Endothelial cell of hepatic sinusoid (primary cell): Measurements from ENCODE around the gene DEFB131B.
"Not testable (repeated sequence)": the region's sequence is repeated elsewhere in the genome, so short reads cannot be mapped to it uniquely, and the experiment has no call there.

Experiments
- in situ Hi-C: cut with HindIII; loops from 2 replicates; pipeline ENCODE4 v1.10.0; 2017; ENCODE audit warnings: low sequenced_read_pairs

The DEFB131B gene

DNA sequence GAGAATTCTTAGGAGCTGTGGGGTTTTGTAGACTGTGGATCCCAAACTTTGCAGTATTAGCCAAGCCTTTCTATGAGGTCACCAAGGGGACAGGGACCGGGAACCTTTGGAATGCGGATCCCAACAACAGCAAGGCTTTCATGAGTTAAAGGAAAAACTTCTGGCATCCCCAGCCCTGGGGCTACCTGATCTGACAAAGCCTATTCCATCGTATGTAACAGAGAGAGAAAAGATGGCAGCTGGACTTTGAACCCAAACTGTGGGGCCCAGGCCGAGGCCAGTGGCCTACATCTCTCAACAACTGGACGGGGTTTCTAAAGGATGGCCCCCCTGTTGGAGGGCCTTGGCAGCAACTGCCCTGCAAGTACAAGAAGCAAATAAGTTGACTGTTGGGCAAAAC, 32.5 kb downstream of the DEFB131B start:
- in situ Hi-C loops, result not testable (repeated sequence)

- in situ Hi-C loops, result not testable (repeated sequence)
These were observed 33.2 kb downstream of the DEFB131B start for GRCh38 chr11:71911321-71911985.

GRCh38 chr11:71911986-71912340, 33.7 kb downstream of the DEFB131B start:
- in situ Hi-C loops, result not testable (repeated sequence)

DNA sequence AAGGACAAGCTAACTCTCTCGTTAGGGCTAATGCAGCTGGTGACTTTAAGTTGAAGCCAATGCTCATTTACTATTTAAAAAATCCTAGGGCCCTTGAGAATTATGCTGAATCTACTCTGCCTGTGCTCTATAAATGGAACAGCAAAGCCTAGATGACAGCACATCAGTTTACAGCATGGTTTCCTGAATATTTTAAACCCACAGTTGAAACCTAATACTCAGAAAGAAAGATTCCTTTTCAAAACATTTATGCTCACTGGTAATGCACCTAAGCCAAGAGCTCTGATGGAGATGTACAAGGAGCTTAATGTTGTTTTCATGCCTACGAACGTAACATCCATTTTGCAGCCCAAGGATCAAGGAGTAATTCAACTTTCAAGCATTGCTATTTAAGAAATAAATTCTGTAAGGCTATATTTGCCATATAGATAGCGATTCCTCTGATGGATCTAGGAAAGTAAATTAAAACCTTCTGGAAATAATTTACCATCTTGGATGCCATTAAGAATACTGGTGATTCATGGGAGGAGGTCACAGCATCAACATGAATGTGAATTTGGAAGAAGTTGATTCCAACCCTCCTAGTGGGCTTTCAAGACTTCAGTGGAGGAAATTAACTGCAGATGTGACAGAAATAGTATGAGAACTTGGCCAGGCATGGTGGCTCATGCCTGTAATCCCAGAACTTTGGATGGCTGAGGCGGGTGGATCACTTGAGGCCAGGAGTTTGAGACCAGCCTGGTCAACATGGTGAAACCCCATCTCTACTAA, 35.7 kb downstream of the DEFB131B start:
- in situ Hi-C loops, result no loop called here

GRCh38 chr11:71914617-71915189, 36.5 kb downstream of the DEFB131B start:
- in situ Hi-C loops, result no loop called here

DNA sequence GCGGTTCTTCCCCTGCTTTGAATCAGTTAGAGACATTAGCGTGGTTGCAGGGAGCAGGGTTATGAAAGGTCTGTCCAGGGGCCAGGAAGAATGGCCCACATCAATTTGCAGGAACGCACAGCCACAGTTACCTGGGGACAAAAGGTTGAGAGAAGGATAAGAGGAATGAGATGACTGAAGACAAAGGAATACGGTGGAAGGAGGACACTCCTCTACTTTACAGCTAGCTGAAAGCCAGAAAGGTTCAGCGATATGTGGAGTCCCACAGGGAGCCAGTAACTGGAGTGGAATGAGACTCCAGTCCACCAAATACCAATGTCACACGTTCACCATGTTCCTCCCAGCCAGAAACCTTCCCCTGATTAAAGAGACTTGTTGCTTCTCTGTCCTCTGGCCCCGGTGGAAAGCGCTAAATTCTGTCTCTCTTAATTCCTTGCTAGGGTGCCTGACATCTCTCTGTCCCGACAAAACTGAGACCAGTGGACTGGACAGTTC, 39.4 kb downstream of the DEFB131B start:
- in situ Hi-C loops, result no loop called here

DNA sequence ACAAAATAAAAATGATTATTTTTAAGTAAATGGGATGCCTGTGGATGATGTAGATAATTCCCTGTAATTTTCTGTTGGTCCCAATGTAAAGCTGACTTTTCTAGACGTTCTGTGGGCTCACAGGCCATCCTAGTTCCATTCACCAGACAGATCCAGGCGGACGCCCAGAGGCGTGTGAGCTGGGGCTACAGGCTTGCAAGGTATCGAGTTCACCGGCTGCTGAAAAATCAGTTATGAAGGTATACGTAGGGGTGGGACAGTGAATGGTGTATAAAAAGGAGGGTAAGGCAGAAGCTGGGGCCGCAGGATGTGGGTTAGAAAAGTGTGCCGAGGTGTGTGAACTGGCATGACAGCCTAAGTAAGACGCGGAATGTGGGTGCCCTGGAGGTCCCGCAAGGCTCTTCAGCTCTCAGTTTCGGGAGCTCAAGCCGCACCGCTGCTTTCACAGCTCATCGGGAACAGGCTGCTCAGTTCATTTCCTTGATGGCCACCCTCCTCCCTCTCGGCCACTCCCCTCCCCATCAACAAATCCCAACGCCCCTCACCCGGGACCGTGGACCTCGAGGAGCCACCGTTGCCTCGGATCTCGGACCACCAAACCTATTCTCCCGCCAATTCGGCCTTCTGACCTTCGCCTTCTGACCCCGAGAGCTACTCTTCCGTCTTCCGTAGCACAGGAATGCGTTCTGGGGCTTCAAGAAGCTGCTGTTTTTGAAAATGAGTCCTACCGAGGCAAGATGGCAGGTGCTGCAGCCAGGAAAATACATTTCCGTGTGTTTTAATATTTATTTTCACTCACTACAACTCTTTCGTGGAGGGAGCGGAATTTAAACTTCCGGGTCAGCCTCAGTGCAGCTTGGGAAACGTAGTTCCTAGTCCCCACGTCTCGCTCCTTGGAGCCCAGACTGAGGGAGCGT, 49.8 kb downstream of the DEFB131B start, which contains the start of gene XNDC1N:
XNDC1N (minus strand) TSS at position 775 of the 917 bp plus-strand sequence. CDS start 5,241 bp downstream, outside the sequence.
- in situ Hi-C loops, result no loop called here

DNA sequence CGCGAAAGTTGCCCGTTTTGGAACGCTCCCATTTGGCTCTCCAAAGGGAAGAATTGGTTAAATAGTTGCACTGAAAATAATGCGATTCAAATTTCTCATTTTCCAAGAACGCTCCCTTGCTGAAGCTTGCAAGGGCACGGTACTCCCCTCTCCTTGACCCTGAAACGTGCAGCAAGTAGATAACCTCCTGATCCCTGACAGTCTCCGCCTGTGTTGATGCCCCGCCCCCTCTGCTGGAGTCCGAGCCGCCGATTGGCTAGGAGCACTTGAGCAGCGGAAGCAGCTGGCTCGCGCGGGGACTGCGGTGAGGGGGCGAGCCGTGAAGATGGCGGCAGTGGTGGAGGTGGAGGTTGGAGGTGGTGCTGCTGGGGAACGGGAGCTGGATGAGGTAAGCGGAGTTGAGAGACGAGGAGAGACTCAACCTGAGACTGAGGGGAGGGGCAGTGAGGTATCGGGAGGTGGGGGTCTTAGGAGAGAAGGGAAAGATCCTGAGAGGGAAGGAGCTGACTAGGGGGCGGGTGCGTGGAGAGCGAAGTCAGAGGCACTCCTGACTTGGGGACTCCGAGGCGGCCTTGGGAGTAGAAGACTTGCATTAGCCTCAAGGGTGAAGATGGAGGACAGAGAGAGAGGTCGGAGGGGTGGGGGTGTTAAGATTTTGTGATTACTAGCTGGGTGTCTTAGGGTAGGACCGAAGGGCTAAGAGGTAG, 50.6 kb downstream of the DEFB131B start, which contains the start of gene RNF121:
RNF121 (plus strand) TSS at position 310 of the 707 bp plus-strand sequence; CDS start at position 326, 16 bp downstream.
- in situ Hi-C loops, result no loop called here

- in situ Hi-C loops, result no loop called here
These were observed 51.2 kb downstream of the DEFB131B start for GRCh38 chr11:71929491-71929890.

DNA sequence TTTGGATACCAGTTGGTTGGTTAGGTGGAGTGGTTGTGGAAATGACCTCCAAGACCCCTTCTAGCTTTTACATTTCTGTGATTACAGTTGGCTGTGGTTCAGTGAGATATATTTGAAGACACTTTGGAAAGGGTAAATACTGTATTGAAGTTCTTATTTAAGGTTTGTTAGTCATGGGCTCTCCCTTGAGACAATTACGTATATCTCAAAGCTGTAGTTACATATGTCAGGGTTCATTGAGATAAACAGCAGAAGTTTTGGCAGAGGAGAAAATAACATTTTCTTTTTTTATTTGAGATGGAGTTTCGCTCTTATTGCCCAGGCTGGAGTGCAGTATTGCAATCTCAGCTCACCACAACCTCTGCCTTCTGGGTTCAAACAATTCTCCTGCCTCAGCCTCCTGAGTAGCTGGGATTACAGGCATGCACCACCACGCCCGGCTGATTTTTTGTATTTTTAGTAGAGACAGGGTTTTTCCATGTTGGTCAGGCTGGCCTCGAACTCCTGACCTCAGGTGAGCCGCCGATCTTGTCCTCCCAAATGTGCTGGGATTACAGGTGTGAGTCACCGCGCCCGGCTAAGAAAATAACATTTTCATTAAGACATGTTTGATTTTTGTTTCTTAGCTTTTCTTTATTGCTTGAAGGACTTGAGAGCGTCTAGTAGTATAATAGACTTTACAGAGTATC, 52.4 kb downstream of the DEFB131B start:
- in situ Hi-C loops, result no loop called here

DNA sequence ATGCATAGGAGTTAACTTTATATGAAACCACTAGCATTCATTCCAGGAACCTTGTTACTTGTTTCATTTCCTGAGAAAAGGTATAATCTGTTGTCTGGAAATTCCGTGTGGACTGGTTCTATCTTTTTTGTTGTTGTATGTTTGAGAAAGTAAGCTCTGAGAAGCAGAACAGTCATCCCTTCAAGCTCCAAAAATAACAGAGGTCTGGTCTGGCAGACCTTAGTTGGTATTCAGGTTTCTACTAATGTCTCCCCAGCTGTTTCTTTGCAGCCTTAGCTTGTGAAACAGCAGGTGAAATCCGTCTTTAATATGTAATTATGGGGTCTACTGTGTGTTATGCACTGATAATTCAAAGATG, 53.0 kb downstream of the DEFB131B start:
- in situ Hi-C loops, result no loop called here

DNA sequence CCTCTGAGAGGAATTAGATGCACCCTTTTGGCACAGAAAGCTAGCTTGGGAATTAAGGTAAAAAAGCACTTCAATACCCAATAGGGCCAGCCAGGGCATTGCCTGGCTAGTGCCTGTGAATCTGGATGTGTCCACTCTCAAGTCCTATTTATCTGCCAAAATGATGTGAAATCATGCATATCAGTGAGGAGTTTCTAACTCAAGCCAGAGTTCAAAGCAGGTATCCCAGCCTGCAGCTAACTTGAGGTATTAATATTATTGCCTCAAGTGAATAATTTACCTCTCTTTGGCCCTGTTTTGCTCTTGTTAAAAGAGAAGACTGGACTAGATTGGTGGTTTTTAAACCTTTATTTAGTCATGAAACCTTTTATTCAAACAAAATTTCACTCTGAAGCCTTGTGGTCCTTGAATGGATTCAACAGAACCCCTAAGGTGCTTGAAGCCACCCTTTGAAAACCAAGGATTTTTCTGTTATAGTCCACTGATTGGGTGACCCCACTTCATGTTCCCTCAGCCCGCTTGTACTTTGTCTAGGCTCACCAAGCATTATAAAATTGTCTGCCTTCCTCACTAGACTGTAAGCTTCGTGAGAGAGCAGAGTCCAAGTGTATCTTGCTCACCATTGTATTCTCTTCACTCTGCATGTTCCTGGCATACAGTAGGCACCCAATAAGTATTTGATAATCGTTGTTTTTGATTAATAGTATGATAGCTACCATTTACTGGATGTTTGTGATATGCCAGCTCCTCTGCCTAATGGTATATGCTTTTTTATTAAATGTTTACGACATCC, 55.1 kb downstream of the DEFB131B start:
- in situ Hi-C loops, result no loop called here
